Esophagus muscularis mucosa (tissue), 4 donors: ENCODE measurements around the gene HBB. TPM values are rescaled to one million over a fixed set of nuclear protein-coding genes. Genes with fewer than 3 reads are reported as not detected.

Experiments used
- DNase-seq: peaks from one replicate; pipeline ENCODE4 v3.0.0-alpha.2; 2017; ENCODE audit errors: extremely low spot score
- H3K27ac ChIP-seq, 4 donors: fragments of 200-600 bp; sonication (generic); replicated peaks in 1 of 4; 1 replicate in 3 of 4; 2 replicates in 1 of 4; pipeline ENCODE4 v1.5.1; 2016 to 2019; ENCODE audit warnings: mild to moderate bottlenecking in 1 of 4
- H3K27me3 ChIP-seq, 4 donors: fragments of 200-600 bp; sonication (generic); one replicate each; pipeline versions ENCODE4 v1.5.1 to v1.6.0; 2016 to 2019
- H3K36me3 ChIP-seq, 4 donors: fragments of 200-600 bp; sonication (generic); one replicate each; pipeline ENCODE4 v1.5.1; 2016 to 2019
- H3K4me1 ChIP-seq, 4 donors: fragments of 200-600 bp; sonication (generic); one replicate each; pipeline ENCODE4 v1.5.1; 2016 to 2019
- H3K4me3 ChIP-seq, 4 donors: fragments of 200-600 bp; sonication (generic); 1 replicate in 2 of 4; 2 replicates in 2 of 4; pipeline ENCODE4 v1.5.1; 2016 to 2019; ENCODE audit warnings: mild to moderate bottlenecking in 4 of 4, moderate library complexity in 1 of 4
- H3K9me3 ChIP-seq, 4 donors: fragments of 200-600 bp; sonication (generic); 1 replicate in 3 of 4; 2 replicates in 1 of 4; pipeline ENCODE4 v1.5.1; 2016 to 2019
- CTCF ChIP-seq, 3 experiments: fragments of 200-600 bp in 2 of 3; fragments of 450-650 bp in 1 of 3; sonication (generic) in 2 of 3; IDR thresholded peaks; one replicate each; pipeline ENCODE4 v1.5.1; 2017 to 2019; ENCODE audit warnings: antibody characterized with exemption in 3 of 3, mild to moderate bottlenecking in 2 of 3, moderate library complexity in 1 of 3
- EP300 ChIP-seq: sonication (generic); formaldehyde crosslinking; IDR thresholded peaks from one replicate; pipeline ENCODE4 v1.6.1; 2017; ENCODE audit warnings: antibody characterized with exemption
- POLR2A ChIP-seq: fragments of 450-650 bp; IDR thresholded peaks from one replicate; pipeline ENCODE4 v1.6.1; 2017; ENCODE audit warnings: antibody characterized with exemption, moderate library complexity, mild to moderate bottlenecking, low read depth
- POLR2AphosphoS5 ChIP-seq, 2 donors: sonication (generic); formaldehyde crosslinking; IDR thresholded peaks; one replicate each; pipeline ENCODE4 v1.6.1; 2017; ENCODE audit warnings: antibody characterized with exemption in 2 of 2
- WGBS: methylation state at CpG from one replicate; pipeline ENCODE4 v1.1.5; 2018; 5-methylcytosine and 5-hydroxymethylcytosine counted together
- intact Hi-C: fragments of 100-400 bp; cut with DNase I; formaldehyde crosslinking; loops from one replicate; pipeline ENCODE4 v1.15.1; 2023
- total RNA-seq, 4 donors: library from RNA; depleted of rRNA; stranded (reverse); fragments of >200 nt; gene quantifications; one replicate each; pipeline versions ENCODE4 v1.1.0 to v1.2.1, GENCODE V29; 2016

The HBB gene
- total RNA-seq, 4 donors from 2014 or later = 6.6 to 2,785 (median 163) TPM

- no peak for TF ChIP-seq POLR2A
- no peak for TF ChIP-seq POLR2AphosphoS5 (IDR thresholded peaks at IDR 0.05)
- no peak for TF ChIP-seq CTCF (IDR thresholded peaks at IDR 0.05)
- TF ChIP-seq EP300 = no peak
- 83% methylated on average over 2 of the region's 2 CpGs for WGBS
- Histone ChIP-seq H3K9me3 (no peaks in the 10 kb centered on the region), H3K36me3 (no peaks in the 10 kb centered on the region), H3K4me1 (no peaks in the 10 kb centered on the region), H3K27ac (no peak overlapping the region), H3K27me3 (no peaks in the 10 kb centered on the region), H3K4me3 (no peak overlapping the region)
- no peak for DNase-seq
- intact Hi-C loops = no loop called here
Measured at GRCh38 chr11:5245155-5245554, 18.3 kb upstream of the HBB start.

- Histone ChIP-seq H3K27me3 (no peaks in the 10 kb centered on the region), H3K4me3 (no peak overlapping the region), H3K9me3 (no peaks in the 10 kb centered on the region), H3K27ac (no peak overlapping the region), H3K36me3 (no peaks in the 10 kb centered on the region), H3K4me1 (no peaks in the 10 kb centered on the region)
- intact Hi-C loops = no loop called here
- DNase-seq = no peak
- 79% methylated on average over 4 of the region's 4 CpGs for WGBS
- TF ChIP-seq CTCF (IDR thresholded peaks at IDR 0.05) (no peak), POLR2A (no peak), EP300 (no peak), POLR2AphosphoS5 (IDR thresholded peaks at IDR 0.05) (no peak)
Measured at GRCh38 chr11:5243816-5244180, 16.9 kb upstream of the HBB start.

- WGBS = 69% methylated on average over 7 of the region's 7 CpGs
- no peak overlapping the region for H3K27ac ChIP-seq
- TF ChIP-seq POLR2A (no peak), POLR2AphosphoS5 (IDR thresholded peaks at IDR 0.05) (no peak), CTCF (IDR thresholded peaks at IDR 0.05) (no peak), EP300 (no peak)
- intact Hi-C loops = no loop called here
- no peaks in the 10 kb centered on the region for H3K4me1 ChIP-seq
- no peaks in the 10 kb centered on the region for H3K36me3 ChIP-seq
- no peaks in the 10 kb centered on the region for H3K27me3 ChIP-seq
- no peak overlapping the region for H3K4me3 ChIP-seq
- DNase-seq = no peak
- H3K9me3 ChIP-seq = no peaks in the 10 kb centered on the region
Measured at GRCh38 chr11:5242933-5243815, 16.3 kb upstream of the HBB start.

- Histone ChIP-seq H3K4me1 (no peaks in the 10 kb centered on the region), H3K27ac (no peak overlapping the region), H3K36me3 (no peaks in the 10 kb centered on the region), H3K4me3 (no peak overlapping the region), H3K9me3 (no peaks in the 10 kb centered on the region), H3K27me3 (no peaks in the 10 kb centered on the region)
- intact Hi-C loops = no loop called here
- TF ChIP-seq POLR2A = no peak
- TF ChIP-seq EP300 = no peak
- TF ChIP-seq POLR2AphosphoS5 (IDR thresholded peaks at IDR 0.05) = no peak
- no peak for TF ChIP-seq CTCF (IDR thresholded peaks at IDR 0.05)
- WGBS = 61% methylated on average over 2 of the region's 2 CpGs
- no peak for DNase-seq
Measured at GRCh38 chr11:5242208-5242607, 15.3 kb upstream of the HBB start.

GRCh38 chr11:5241458-5241857 lies 14.6 kb upstream of the HBB start:
- H3K9me3 ChIP-seq = no peaks in the 10 kb centered on the region
- intact Hi-C loops = no loop called here
- DNase-seq = no peak
- no peak overlapping the region for H3K27ac ChIP-seq
- no peaks in the 10 kb centered on the region for H3K4me1 ChIP-seq
- no peak overlapping the region for H3K4me3 ChIP-seq
- H3K27me3 ChIP-seq = no peaks in the 10 kb centered on the region
- no peaks in the 10 kb centered on the region for H3K36me3 ChIP-seq
- WGBS = 57% methylated on average over 3 of the region's 3 CpGs
- TF ChIP-seq POLR2AphosphoS5 (IDR thresholded peaks at IDR 0.05) (no peak), POLR2A (no peak), CTCF (IDR thresholded peaks at IDR 0.05) (no peak), EP300 (no peak)
